Globus pallidus (tissue), 1 donor: Measurements from ENCODE around the gene AP1B1.

Source experiments
- DNase-seq: peaks from one replicate; pipeline ENCODE4 v3.0.0-alpha.2; 2015; ENCODE audit warnings: low spot score

Gene AP1B1

GRCh38 chr22:29299136-29299900, 89.1 kb downstream of the AP1B1 start:
- no peak for DNase-seq

- DNase-seq, result no peak
These were observed 89.7 kb downstream of the AP1B1 start for GRCh38 chr22:29298641-29299040.

DNA sequence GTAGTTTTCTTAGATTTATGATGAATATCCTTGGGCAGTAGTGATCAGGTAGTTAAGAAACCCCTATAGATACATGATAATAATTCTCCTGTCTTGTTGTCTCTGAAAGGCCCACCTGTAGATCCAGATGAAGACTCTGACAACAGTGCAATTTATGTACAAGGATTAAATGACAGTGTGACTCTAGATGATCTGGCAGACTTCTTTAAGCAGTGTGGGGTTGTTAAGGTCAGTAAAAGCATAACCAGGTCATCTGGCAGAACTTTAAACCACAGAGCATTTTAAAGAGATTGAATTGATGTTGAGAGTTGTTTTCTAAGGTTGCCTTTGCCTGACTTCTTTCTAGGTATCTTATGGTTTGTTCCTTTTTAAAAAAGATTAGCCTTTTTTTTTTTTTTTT, 96.0 kb downstream of the AP1B1 start:
- no peak for DNase-seq

- peak; percentile 62 for DNase-seq
These were observed 97.2 kb downstream of the AP1B1 start for GRCh38 chr22:29291215-29291614.

- DNase-seq, result no peak
These were observed 98.3 kb downstream of the AP1B1 start for GRCh38 chr22:29290061-29290460.

DNA sequence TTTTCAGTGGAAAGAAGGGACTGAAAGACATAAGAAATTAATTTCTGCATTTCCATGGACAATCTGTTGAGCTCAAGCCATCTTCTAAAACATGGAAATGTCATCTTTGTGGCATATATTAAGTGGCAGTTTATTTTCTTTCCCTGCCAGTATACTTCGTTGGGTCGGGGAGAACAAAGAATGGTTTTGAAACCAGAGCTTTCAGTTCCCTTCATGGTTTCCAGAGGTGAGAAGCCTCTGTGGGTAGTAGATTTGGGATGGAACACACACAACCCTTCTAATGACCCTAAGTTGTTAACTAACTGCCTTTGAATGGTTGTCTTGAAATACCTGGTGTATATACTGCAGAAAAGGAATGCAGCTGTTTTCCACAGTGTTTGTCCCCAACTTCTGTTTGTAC, 99.5 kb downstream of the AP1B1 start:
- no peak for DNase-seq

GRCh38 chr22:29284196-29284595, 104.2 kb downstream of the AP1B1 start:
- DNase-seq, result no peak

DNA sequence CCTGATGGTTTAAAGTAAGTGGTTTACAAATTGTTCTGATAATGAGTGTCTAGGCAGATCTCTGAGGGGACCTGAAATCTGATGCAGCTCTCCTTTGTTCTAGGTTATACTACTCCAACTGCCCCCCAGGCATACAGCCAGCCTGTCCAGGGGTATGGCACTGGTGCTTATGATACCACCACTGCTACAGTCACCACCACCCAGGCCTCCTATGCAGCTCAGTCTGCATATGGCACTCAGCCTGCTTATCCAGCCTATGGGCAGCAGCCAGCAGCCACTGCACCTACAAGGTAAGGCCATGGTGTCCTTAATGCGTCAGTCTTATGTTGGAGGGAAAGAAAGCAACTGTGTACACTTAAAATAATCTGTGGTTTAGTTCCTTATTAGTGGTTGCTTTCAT, 110.4 kb downstream of the AP1B1 start:
- DNase-seq, result no peak
